Activated B cell treated with CpG ODN at 0.5 μM for 24 hours (primary cell): ENCODE measurements around the gene ADAMTS20. TPM values are rescaled to one million over a fixed set of nuclear protein-coding genes. Genes with fewer than 3 reads are reported as not detected.

ENCODE experiments used
- ATAC-seq: fragments of 200-7000 bp; cut with Tn5 transposase; one replicate; pipeline ENCODE4 v1.10.0; 2021; ENCODE audit warnings: low read depth, mild to moderate bottlenecking, moderate library complexity
- CTCF ChIA-PET: fragments of 350-600 bp; sonication (Branson Sonifier 250); formaldehyde crosslinking; loops from one replicate; lab custom pipeline; 2021; ENCODE audit warnings: antibody characterized with exemption; lab: Charles Lee
- POLR2A ChIA-PET: fragments of 350-600 bp; sonication (Branson Sonifier 250); formaldehyde crosslinking; loops from one replicate; lab custom pipeline; 2021; ENCODE audit warnings: antibody characterized with exemption; lab: Charles Lee
- DNase-seq: peaks from one replicate; pipeline ENCODE4 v3.0.0; 2022
- H3K27ac Mint-ChIP-seq: one replicate; pipeline ENCODE4 v1.8.0; 2020; ENCODE audit warnings: mixed read lengths
- H3K27me3 Mint-ChIP-seq: one replicate; pipeline ENCODE4 v1.8.0; 2021; ENCODE audit warnings: mixed read lengths
- H3K36me3 Mint-ChIP-seq: one replicate; pipeline ENCODE4 v1.8.0; 2021; ENCODE audit warnings: low read depth, mixed read lengths
- H3K4me1 Mint-ChIP-seq: one replicate; pipeline ENCODE4 v1.8.0; 2021; ENCODE audit warnings: mixed read lengths
- H3K4me3 Mint-ChIP-seq: one replicate; pipeline ENCODE4 v1.8.0; 2020; ENCODE audit warnings: mild to moderate bottlenecking, mixed read lengths
- H3K9me3 Mint-ChIP-seq: one replicate; pipeline ENCODE4 v1.8.0; 2020; ENCODE audit warnings: mixed read lengths
- CTCF ChIP-seq: fragments of 200-600 bp; IDR thresholded peaks from one replicate; pipeline ENCODE4 v1.8.0; 2022; ENCODE audit warnings: antibody characterized with exemption, mild to moderate bottlenecking
- intact Hi-C: fragments of 100-400 bp; cut with micrococcal nuclease; formaldehyde crosslinking; loops from one replicate; pipeline ENCODE4 v1.15.1; 2024
- total RNA-seq: library from RNA; stranded (reverse); gene quantifications from 2 replicates; pipeline ENCODE4 v1.2.3, GENCODE V29; 2022

Gene ADAMTS20
- total RNA-seq, 1 donor from 2014 or later = not detected

GRCh38 chr12:43310596-43310995 lies 241.4 kb downstream of the ADAMTS20 start:
- no peaks in the 10 kb centered on the region for H3K9me3 Mint-ChIP-seq
- no peaks in the 10 kb centered on the region for H3K27me3 Mint-ChIP-seq
- H3K4me3 Mint-ChIP-seq = no peak overlapping the region
- TF ChIP-seq CTCF = no peak
- ChIA-PET POLR2A (no interaction called here), CTCF (no interaction called here)
- DNase-seq (no peak), ATAC-seq (no peak)
- H3K36me3 Mint-ChIP-seq = no peaks in the 10 kb centered on the region
- intact Hi-C loops = loop anchor here (10.0 kb wide), 1 partner anchor 496 kb away; no protein-coding TSS in a partner anchor
- no peak overlapping the region for H3K27ac Mint-ChIP-seq
- H3K4me1 Mint-ChIP-seq = no peaks in the 10 kb centered on the region

GRCh38 chr12:43309959-43310358 lies 242.0 kb downstream of the ADAMTS20 start:
- H3K4me3 Mint-ChIP-seq = no peak overlapping the region
- intact Hi-C loops = loop anchor here (10.0 kb wide), 1 partner anchor 495 kb away; no protein-coding TSS in a partner anchor
- no peak for TF ChIP-seq CTCF
- ATAC-seq (no peak), DNase-seq (no peak)
- no peaks in the 10 kb centered on the region for H3K36me3 Mint-ChIP-seq
- ChIA-PET POLR2A (interaction anchor here (0.6 kb wide), 1 partner anchor 149 kb away, joined by 5 read pairs; no protein-coding TSS in a partner anchor), CTCF (no interaction called here)
- H3K27me3 Mint-ChIP-seq = no peaks in the 10 kb centered on the region
- no peak overlapping the region for H3K27ac Mint-ChIP-seq
- no peaks in the 10 kb centered on the region for H3K4me1 Mint-ChIP-seq
- H3K9me3 Mint-ChIP-seq = no peaks in the 10 kb centered on the region

- POLR2A ChIA-PET = no interaction called here
- H3K36me3 Mint-ChIP-seq = no peaks in the 10 kb centered on the region
Measured at GRCh38 chr12:43308776-43309175, 243.2 kb downstream of the ADAMTS20 start.

GRCh38 chr12:43307126-43307525 lies 244.9 kb downstream of the ADAMTS20 start:
- Mint-ChIP-seq H3K27me3 (no peaks in the 10 kb centered on the region), H3K27ac (no peak overlapping the region), H3K36me3 (no peaks in the 10 kb centered on the region), H3K4me1 (no peaks in the 10 kb centered on the region), H3K9me3 (no peaks in the 10 kb centered on the region), H3K4me3 (no peak overlapping the region)
- ATAC-seq (no peak), DNase-seq (no peak)
- CTCF ChIA-PET = no interaction called here
- POLR2A ChIA-PET = no interaction called here
- TF ChIP-seq CTCF = no peak
- intact Hi-C loops = no loop called here

More at GRCh38 chr12:43308776-43309175, 243.2 kb downstream of the ADAMTS20 start:
- no peak for TF ChIP-seq CTCF
- CTCF ChIA-PET = no interaction called here
- Mint-ChIP-seq H3K4me1 (no peaks in the 10 kb centered on the region), H3K27me3 (no peaks in the 10 kb centered on the region), H3K9me3 (no peaks in the 10 kb centered on the region), H3K4me3 (no peak overlapping the region), H3K27ac (no peak overlapping the region)
- intact Hi-C loops = no loop called here
- DNase-seq = no peak
- no peak for ATAC-seq

- TF ChIP-seq CTCF = no peak
- Mint-ChIP-seq H3K27ac (no peak overlapping the region), H3K4me1 (no peaks in the 10 kb centered on the region), H3K27me3 (no peaks in the 10 kb centered on the region), H3K36me3 (no peaks in the 10 kb centered on the region), H3K9me3 (no peaks in the 10 kb centered on the region), H3K4me3 (no peak overlapping the region)
- DNase-seq = no peak
- ChIA-PET POLR2A (no interaction called here), CTCF (no interaction called here)
- intact Hi-C loops = no loop called here
- no peak for ATAC-seq
Measured at GRCh38 chr12:43306066-43306465, 245.9 kb downstream of the ADAMTS20 start.
